ENCODE results near the gene CRYZ. TPM values are rescaled to one million over a fixed set of nuclear protein-coding genes. Genes with fewer than 3 reads are reported as not detected.

The CRYZ gene
- total RNA-seq, 3 donors from 2014 or later: 14.2 to 20.4 (median 14.4) TPM

DNA sequence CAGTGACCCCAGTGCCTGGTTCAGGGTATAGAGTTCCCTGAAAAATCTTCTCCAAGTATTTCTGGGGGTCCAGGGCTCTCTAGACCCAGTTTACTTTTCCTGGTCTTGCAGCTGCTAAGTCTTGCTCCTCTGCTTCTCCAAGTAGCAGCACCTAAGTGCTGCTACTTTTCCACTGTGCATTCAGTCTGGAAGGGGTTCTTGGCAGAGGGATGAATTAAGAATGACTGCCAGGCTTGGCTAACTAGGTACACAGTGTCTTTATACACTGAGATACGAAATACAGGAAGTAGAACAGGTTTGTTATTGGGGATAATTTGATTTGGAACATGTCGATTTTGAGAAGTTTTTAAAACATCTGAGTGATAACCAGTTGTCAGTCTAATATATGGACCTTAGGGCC, 35.0 kb downstream of the CRYZ start:
- no peak overlapping the region for H3K4me3 ChIP-seq
- no peaks in the 10 kb centered on the region for H3K9me3 ChIP-seq
- no peak for DNase-seq
- ATAC-seq: no peak
- TF ChIP-seq, protein P1, sequence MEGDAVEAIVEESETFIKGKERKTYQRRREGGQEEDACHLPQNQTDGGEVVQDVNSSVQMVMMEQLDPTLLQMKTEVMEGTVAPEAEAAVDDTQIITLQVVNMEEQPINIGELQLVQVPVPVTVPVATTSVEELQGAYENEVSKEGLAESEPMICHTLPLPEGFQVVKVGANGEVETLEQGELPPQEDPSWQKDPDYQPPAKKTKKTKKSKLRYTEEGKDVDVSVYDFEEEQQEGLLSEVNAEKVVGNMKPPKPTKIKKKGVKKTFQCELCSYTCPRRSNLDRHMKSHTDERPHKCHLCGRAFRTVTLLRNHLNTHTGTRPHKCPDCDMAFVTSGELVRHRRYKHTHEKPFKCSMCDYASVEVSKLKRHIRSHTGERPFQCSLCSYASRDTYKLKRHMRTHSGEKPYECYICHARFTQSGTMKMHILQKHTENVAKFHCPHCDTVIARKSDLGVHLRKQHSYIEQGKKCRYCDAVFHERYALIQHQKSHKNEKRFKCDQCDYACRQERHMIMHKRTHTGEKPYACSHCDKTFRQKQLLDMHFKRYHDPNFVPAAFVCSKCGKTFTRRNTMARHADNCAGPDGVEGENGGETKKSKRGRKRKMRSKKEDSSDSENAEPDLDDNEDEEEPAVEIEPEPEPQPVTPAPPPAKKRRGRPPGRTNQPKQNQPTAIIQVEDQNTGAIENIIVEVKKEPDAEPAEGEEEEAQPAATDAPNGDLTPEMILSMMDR (IDR thresholded peaks at IDR 0.05): no peak
- no peaks in the 10 kb centered on the region for H3K4me1 ChIP-seq (ENCODE audit: low read depth)
- no peaks in the 10 kb centered on the region for H3K36me3 ChIP-seq (ENCODE audit: low read depth)
- intact Hi-C loops (cut with DNase I, micrococcal nuclease): no loop called here

DNA sequence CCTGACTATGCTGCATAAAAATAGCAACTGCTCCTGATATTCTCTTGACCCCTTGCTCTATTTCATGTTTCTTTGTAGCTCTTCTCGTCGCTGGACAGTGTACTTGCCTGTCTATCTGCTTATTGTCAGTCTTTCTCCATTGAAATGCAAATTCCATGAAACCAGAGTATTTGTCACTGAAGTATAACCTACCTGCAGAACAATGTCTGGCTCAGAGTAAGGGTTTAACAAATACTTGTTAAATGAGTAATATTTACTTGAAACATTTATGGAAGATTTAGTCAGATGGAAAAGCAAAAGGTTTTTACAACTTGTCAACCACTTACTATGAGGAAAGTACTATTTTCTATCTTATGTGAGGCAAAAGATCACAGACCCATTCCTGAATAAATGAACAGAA, 39.4 kb downstream of the CRYZ start:
- no peak for ATAC-seq
- no peaks in the 10 kb centered on the region for H3K36me3 ChIP-seq (ENCODE audit: low read depth)
- no peaks in the 10 kb centered on the region for H3K4me1 ChIP-seq (ENCODE audit: low read depth)
- intact Hi-C loops (cut with DNase I, micrococcal nuclease): no loop called here
- TF ChIP-seq, protein P1 (IDR thresholded peaks at IDR 0.05): no peak
- no peaks in the 10 kb centered on the region for H3K9me3 ChIP-seq
- no peak for DNase-seq
- H3K4me3 ChIP-seq: no peak overlapping the region

DNA sequence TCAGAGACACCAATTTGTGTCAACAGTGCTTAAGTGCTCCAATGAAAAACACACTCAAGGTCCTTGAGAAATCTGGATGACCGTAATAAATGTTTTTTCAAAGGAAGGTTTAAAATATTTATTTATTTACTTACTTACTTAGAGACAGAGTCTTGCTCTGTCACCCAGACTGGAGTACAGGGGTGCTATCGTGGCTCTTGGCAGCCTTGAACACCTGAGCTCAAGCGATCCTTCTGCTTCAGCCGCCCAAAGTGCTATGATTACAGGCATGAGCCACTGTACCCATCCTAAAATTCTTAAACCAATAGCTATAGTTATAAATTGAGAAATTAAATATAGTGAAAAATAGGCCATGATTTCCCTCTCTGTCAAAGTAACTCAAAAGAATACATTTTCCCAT, 41.9 kb downstream of the CRYZ start:
- H3K4me3 ChIP-seq: no peak overlapping the region
- ATAC-seq: no peak
- H3K4me1 ChIP-seq (ENCODE audit: low read depth): no peaks in the 10 kb centered on the region
- intact Hi-C loops (cut with DNase I, micrococcal nuclease): no loop called here
- DNase-seq: no peak
- TF ChIP-seq, protein P1 (IDR thresholded peaks at IDR 0.05): no peak
- no peaks in the 10 kb centered on the region for H3K36me3 ChIP-seq (ENCODE audit: low read depth)
- no peaks in the 10 kb centered on the region for H3K9me3 ChIP-seq

DNA sequence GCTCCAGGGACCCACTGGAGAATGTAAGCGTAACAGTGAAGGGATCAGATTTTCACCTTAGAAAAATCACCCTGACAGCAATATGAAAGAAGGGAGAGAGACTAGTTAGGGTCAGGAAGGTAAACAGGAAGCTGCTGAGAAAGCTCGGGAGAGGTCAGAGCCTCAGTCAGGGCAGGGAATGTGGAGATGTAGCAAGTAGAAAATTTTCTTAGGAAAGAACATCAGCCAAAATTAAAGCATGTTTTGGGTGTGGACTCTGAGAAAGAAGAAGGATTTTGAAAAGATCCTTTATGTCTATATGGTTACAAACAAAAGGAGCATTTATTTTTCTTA, 42.5 kb downstream of the CRYZ start:
- DNase-seq (no peak), ATAC-seq (no peak)
- intact Hi-C loops (cut with DNase I, micrococcal nuclease): no loop called here
- Histone ChIP-seq H3K9me3 (no peaks in the 10 kb centered on the region), H3K36me3 (ENCODE audit: low read depth) (no peaks in the 10 kb centered on the region), H3K4me1 (ENCODE audit: low read depth) (no peaks in the 10 kb centered on the region), H3K4me3 (no peak overlapping the region)
- TF ChIP-seq, protein P1 (IDR thresholded peaks at IDR 0.05): no peak

DNA sequence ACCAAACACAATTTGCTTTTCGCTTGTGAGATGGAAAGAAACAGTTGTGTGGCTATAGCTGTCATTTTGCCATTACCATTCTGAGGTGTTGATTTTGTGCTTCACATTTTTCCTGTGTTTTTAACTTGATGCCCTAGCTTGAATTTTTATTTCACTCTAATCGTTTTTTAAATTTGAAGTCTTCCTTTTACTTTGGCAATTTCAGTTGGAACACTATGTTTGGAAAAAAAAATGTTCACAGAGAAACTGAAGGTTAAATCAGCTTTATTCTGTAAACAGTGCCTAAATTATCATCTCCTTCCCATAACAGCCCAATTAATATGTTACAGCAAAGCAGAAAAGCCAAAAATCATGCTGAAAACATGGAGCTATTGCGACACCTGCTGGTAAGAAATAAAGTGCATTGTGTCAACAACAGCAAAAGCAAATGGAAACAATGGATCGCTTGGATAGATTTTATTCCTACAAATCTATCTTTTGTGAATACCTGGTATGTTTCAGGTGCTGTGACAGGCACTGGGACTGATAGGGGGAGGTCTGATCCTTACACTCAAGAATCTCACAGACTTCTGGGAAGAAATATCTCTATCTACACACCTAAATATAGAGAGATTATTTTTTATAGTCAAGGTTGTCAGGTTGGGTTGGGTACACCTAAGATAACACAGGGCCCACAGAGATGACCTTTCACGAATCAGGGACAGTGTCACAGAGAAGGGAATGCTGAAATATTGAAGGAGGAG, 43.1 kb downstream of the CRYZ start:
- ATAC-seq (peak; percentile 48), DNase-seq (peak in 1 of 3 donors; percentile 78)
- Histone ChIP-seq H3K36me3 (ENCODE audit: low read depth) (no peaks in the 10 kb centered on the region), H3K9me3 (no peaks in the 10 kb centered on the region), H3K4me1 (ENCODE audit: low read depth) (no peaks in the 10 kb centered on the region), H3K4me3 (no peak overlapping the region)
- TF ChIP-seq, protein P1 (IDR thresholded peaks at IDR 0.05): peak; percentile 68
- intact Hi-C loops (cut with DNase I, micrococcal nuclease): no loop called here

DNA sequence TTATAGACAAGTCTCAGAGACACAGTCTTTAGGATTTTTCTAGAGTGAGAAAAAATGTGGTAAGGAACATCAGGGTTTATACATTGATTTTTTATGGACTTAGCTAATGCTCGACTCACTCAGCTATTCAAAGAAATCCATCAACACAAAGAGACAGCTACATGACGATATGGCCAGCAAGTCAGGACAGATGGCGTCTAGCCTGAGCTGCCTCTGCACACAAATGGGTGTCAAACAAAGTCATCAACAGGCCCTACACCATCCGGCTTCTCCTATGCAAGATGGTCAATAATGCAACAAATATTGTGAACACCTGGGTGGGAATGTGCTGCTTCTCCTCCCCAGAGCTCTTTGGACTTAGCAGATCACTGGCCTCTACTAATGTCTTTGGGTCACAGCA, 45.9 kb downstream of the CRYZ start:
- TF ChIP-seq, protein P1 (IDR thresholded peaks at IDR 0.05): no peak
- intact Hi-C loops (cut with DNase I, micrococcal nuclease): no loop called here
- no peaks in the 10 kb centered on the region for H3K4me1 ChIP-seq (ENCODE audit: low read depth)
- H3K9me3 ChIP-seq: no peaks in the 10 kb centered on the region
- ATAC-seq (no peak), DNase-seq (no peak)
- H3K4me3 ChIP-seq: no peak overlapping the region
- no peaks in the 10 kb centered on the region for H3K36me3 ChIP-seq (ENCODE audit: low read depth)

Measured in mucosa of descending colon (tissue), 3 donors.